Sigmoid colon (tissue), 7 donors: ENCODE measurements around the gene ANO6. TPM values are rescaled to one million over a fixed set of nuclear protein-coding genes. Genes with fewer than 3 reads are reported as not detected.

Source experiments
- DNase-seq: peaks from one replicate; pipeline ENCODE4 v3.0.0-alpha.2; 2019
- H3K27ac ChIP-seq, 4 donors: fragments of 200-600 bp; sonication (generic); one replicate each; pipeline ENCODE4 v1.5.1; 2016 to 2019; ENCODE audit warnings: mild to moderate bottlenecking in 1 of 4
- H3K27me3 ChIP-seq, 3 donors: fragments of 200-600 bp; sonication (generic); one replicate each; pipeline ENCODE4 v1.5.1; 2019; ENCODE audit warnings: mild to moderate bottlenecking in 1 of 3
- H3K36me3 ChIP-seq, 4 donors: fragments of 200-600 bp; sonication (generic); one replicate each; pipeline ENCODE4 v1.5.1; 2016 to 2019
- H3K4me1 ChIP-seq, 4 donors: fragments of 200-600 bp; sonication (generic); one replicate each; pipeline ENCODE4 v1.5.1; 2017 to 2019
- H3K4me3 ChIP-seq, 4 donors: fragments of 200-600 bp; sonication (generic); one replicate each; pipeline ENCODE4 v1.5.1; 2017 to 2019; ENCODE audit warnings: mild to moderate bottlenecking in 2 of 4, moderate library complexity in 1 of 4
- H3K9me3 ChIP-seq, 4 donors: fragments of 200-600 bp in 3 of 4; sonication (generic) in 3 of 4; one replicate each; pipeline versions ENCODE4 v1.5.1 to v1.6.1; 2013 to 2019
- CTCF ChIP-seq, 4 experiments: fragments of 450-650 bp in 3 of 4; fragments of 200-600 bp in 1 of 4; IDR thresholded peaks; one replicate each; pipeline ENCODE4 v1.5.1; 2016 to 2019; ENCODE audit warnings: antibody characterized with exemption in 4 of 4, mild to moderate bottlenecking in 3 of 4, moderate library complexity in 2 of 4
- EP300 ChIP-seq, 4 donors: sonication (generic); formaldehyde crosslinking; IDR thresholded peaks; one replicate each; pipeline ENCODE4 v1.6.1; 2017; ENCODE audit warnings: antibody characterized with exemption in 4 of 4
- POLR2A ChIP-seq, 2 donors: fragments of 450-650 bp; IDR thresholded peaks; one replicate each; pipeline ENCODE4 v1.6.1; 2016; ENCODE audit warnings: antibody characterized with exemption in 2 of 2, mild to moderate bottlenecking in 2 of 2, moderate library complexity in 2 of 2
- POLR2AphosphoS5 ChIP-seq, 4 donors: sonication (generic); formaldehyde crosslinking; IDR thresholded peaks; one replicate each; pipeline ENCODE4 v1.6.1; 2017; ENCODE audit warnings: antibody characterized with exemption in 4 of 4
- WGBS, 2 donors: extraction: QIAGEN DNeasy Blood & Tissue Kit; methylation state at CpG; one replicate each; pipeline ENCODE4 v1.1.7; 2013; 5-methylcytosine and 5-hydroxymethylcytosine counted together
- intact Hi-C: fragments of 100-400 bp; cut with DNase I; formaldehyde crosslinking; loops from one replicate; pipeline ENCODE4 v1.15.1; 2023
- polyA plus RNA-seq, 3 donors: library from polyadenylated mRNA; stranded (reverse); fragments of 200-250 nt; gene quantifications; one replicate each; pipeline ENCODE4 v1.2.3, GENCODE V29; 2013
- total RNA-seq, 4 donors: library from RNA; depleted of rRNA; stranded (reverse); fragments of >200 nt; gene quantifications; one replicate each; pipeline ENCODE4 v1.1.0, GENCODE V29; 2016
- donor health status: healthy with polysubstance abuse.
- donor health status: Bipolar disorder and iron deficiency.
- donor health status: healthy.

Gene ANO6
- total and polyA plus RNA-seq, 7 donors: 1.2 to 107 (median 98.5) TPM

GRCh38 chr12:45329702-45330101, 113.8 kb downstream of the ANO6 start:
- Histone ChIP-seq H3K9me3 (no peaks in the 10 kb centered on the region), H3K27ac (no peak overlapping the region), H3K4me1 (peaks cover 0 to 31% (median 14%) of the 10 kb centered on the region in 4 donors), H3K27me3 (no peaks in the 10 kb centered on the region), H3K4me3 (no peak overlapping the region), H3K36me3 (peaks cover 0 to 8% (median 2%) of the 10 kb centered on the region in 4 donors)
- WGBS, 2 donors: 86 to 97% methylated on average over 1 of the region's 1 CpG
- intact Hi-C loops: no loop called here
- no peak for DNase-seq
- TF ChIP-seq CTCF (IDR thresholded peaks at IDR 0.05): no peak

- Histone ChIP-seq H3K27ac (no peak overlapping the region), H3K27me3 (no peaks in the 10 kb centered on the region), H3K4me3 (no peak overlapping the region), H3K36me3 (peaks cover 0 to 8% (median 2%) of the 10 kb centered on the region in 4 donors), H3K9me3 (no peaks in the 10 kb centered on the region), H3K4me1 (peaks cover 0 to 30% (median 14%) of the 10 kb centered on the region in 4 donors)
- DNase-seq: no peak
- TF ChIP-seq EP300 (IDR thresholded peaks at IDR 0.05) (no peak), POLR2AphosphoS5 (IDR thresholded peaks at IDR 0.05) (no peak), CTCF (IDR thresholded peaks at IDR 0.05) (no peak), POLR2A (IDR thresholded peaks at IDR 0.05) (no peak)
- intact Hi-C loops: no loop called here
- WGBS, 2 donors: 69 to 74% methylated on average over 2 of the region's 2 CpGs
These were observed 115.7 kb downstream of the ANO6 start for GRCh38 chr12:45331552-45331951.

- 93 to 97% methylated on average over 1 of the region's 1 CpG for WGBS, 2 donors
- Histone ChIP-seq H3K36me3 (peaks cover 0 to 8% (median 2%) of the 10 kb centered on the region in 4 donors), H3K27me3 (no peaks in the 10 kb centered on the region), H3K9me3 (no peaks in the 10 kb centered on the region), H3K4me1 (peaks cover 0 to 32% (median 25%) of the 10 kb centered on the region in 4 donors), H3K27ac (no peak overlapping the region), H3K4me3 (no peak overlapping the region)
- DNase-seq: no peak
- intact Hi-C loops: no loop called here
- TF ChIP-seq EP300 (IDR thresholded peaks at IDR 0.05): no peak
- no peak for TF ChIP-seq POLR2AphosphoS5 (IDR thresholded peaks at IDR 0.05)
- TF ChIP-seq CTCF (IDR thresholded peaks at IDR 0.05): no peak
- no peak for TF ChIP-seq POLR2A (IDR thresholded peaks at IDR 0.05)
These were observed 118.5 kb downstream of the ANO6 start for GRCh38 chr12:45334396-45334795.

GRCh38 chr12:45336331-45336730, 120.4 kb downstream of the ANO6 start:
- intact Hi-C loops: no loop called here
- peak overlapping the region in 2 of 4 donors; percentile 17 to 70 for H3K27ac ChIP-seq
- 81% methylated on average over 2 of the region's 2 CpGs for WGBS, 2 donors

More at GRCh38 chr12:45336331-45336730, 120.4 kb downstream of the ANO6 start:
- Histone ChIP-seq H3K4me3 (no peak overlapping the region), H3K4me1 (peaks cover 0 to 44% (median 31%) of the 10 kb centered on the region in 4 donors), H3K9me3 (no peaks in the 10 kb centered on the region), H3K27me3 (no peaks in the 10 kb centered on the region), H3K36me3 (peaks cover 0 to 8% (median 2%) of the 10 kb centered on the region in 4 donors)
- no peak for DNase-seq
- TF ChIP-seq EP300 (IDR thresholded peaks at IDR 0.05) (no peak), POLR2AphosphoS5 (IDR thresholded peaks at IDR 0.05) (no peak), CTCF (IDR thresholded peaks at IDR 0.05) (no peak), POLR2A (IDR thresholded peaks at IDR 0.05) (no peak)
